ENCODE measurements around the gene ZNF385B.

DNA sequence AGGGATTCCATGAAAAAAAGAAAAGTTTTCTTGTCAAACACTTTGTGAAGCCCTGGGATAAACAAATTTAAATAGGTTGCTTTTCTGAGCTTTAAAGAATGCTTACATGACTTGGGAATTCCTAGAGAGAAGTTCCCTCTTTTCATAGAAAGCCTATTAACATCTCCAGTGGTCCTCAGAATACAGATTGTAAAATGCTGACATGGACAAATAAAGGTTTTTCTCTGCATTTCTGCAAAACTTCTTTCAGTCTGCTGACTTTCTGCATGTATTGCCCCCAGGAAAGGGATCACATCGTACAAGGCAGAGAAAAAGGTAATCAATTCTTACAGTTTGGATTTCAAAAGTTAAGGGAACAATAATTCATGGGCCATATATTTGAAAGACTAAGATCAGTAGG, 20.6 kb downstream of the ZNF385B start:
- TF ChIP-seq ZNF157 (tag by site-specific recombination; IDR thresholded peaks at IDR 0.05) (no peak), CTCF (tag by site-specific recombination; IDR thresholded peaks at IDR 0.05) (no peak), ZNF274 (IDR thresholded peaks at IDR 0.05; ENCODE audit: low read length) (no peak), ZNF274 (tag by site-specific recombination; IDR thresholded peaks at IDR 0.05; ENCODE audit: borderline replicate concordance) (no peak), ZNF24 (tag by site-specific recombination; IDR thresholded peaks at IDR 0.05) (no peak), KLF16 (tag by site-specific recombination; IDR thresholded peaks at IDR 0.05) (no peak), GLI4 (tag by site-specific recombination; IDR thresholded peaks at IDR 0.05) (no peak), ZNF16 (tag by site-specific recombination; IDR thresholded peaks at IDR 0.05; ENCODE audit: low read depth) (no peak), ZFP3 (tag by site-specific recombination; IDR thresholded peaks at IDR 0.05; ENCODE audit: low read depth) (no peak), ZNF335 (tag by site-specific recombination; conservative IDR thresholded peaks at IDR 0.05) (no peak), ZNF558 (tag by site-specific recombination; IDR thresholded peaks at IDR 0.05) (no peak), ZNF174 (tag by site-specific recombination; IDR thresholded peaks at IDR 0.05) (no peak)
- TF ChIP-seq, protein P1, sequence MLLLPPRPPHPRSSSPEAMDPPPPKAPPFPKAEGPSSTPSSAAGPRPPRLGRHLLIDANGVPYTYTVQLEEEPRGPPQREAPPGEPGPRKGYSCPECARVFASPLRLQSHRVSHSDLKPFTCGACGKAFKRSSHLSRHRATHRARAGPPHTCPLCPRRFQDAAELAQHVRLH (tag by site-specific recombination; IDR thresholded peaks at IDR 0.05) = no peak
- TF ChIP-seq, protein P2, sequence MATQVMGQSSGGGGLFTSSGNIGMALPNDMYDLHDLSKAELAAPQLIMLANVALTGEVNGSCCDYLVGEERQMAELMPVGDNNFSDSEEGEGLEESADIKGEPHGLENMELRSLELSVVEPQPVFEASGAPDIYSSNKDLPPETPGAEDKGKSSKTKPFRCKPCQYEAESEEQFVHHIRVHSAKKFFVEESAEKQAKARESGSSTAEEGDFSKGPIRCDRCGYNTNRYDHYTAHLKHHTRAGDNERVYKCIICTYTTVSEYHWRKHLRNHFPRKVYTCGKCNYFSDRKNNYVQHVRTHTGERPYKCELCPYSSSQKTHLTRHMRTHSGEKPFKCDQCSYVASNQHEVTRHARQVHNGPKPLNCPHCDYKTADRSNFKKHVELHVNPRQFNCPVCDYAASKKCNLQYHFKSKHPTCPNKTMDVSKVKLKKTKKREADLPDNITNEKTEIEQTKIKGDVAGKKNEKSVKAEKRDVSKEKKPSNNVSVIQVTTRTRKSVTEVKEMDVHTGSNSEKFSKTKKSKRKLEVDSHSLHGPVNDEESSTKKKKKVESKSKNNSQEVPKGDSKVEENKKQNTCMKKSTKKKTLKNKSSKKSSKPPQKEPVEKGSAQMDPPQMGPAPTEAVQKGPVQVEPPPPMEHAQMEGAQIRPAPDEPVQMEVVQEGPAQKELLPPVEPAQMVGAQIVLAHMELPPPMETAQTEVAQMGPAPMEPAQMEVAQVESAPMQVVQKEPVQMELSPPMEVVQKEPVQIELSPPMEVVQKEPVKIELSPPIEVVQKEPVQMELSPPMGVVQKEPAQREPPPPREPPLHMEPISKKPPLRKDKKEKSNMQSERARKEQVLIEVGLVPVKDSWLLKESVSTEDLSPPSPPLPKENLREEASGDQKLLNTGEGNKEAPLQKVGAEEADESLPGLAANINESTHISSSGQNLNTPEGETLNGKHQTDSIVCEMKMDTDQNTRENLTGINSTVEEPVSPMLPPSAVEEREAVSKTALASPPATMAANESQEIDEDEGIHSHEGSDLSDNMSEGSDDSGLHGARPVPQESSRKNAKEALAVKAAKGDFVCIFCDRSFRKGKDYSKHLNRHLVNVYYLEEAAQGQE (tag by site-specific recombination; IDR thresholded peaks at IDR 0.05) = no peak
